OCI-M1 (cell line): ENCODE data around the gene CST1.
A peak's percentile ranks its signal among the peaks of the same experiment; 100 is the strongest.
"Not testable (repeated sequence)": the region's sequence is repeated elsewhere in the genome, so short reads cannot be mapped to it uniquely, and the experiment has no call there.

Source experiments
- DNase-seq: peaks from one replicate; lab custom pipeline; 2025; lab: John Stamatoyannopoulos, UW

Gene CST1

GRCh38 chr20:23754731-23755130 lies 4.0 kb upstream of the CST1 start:
- DNase-seq, result no peak

- no peak for DNase-seq
Measured at GRCh38 chr20:23753589-23753988, 2.9 kb upstream of the CST1 start.

- no peak for DNase-seq
Measured at GRCh38 chr20:23753194-23753548, 2.4 kb upstream of the CST1 start.

- DNase-seq, result no peak
Measured at GRCh38 chr20:23752481-23753193, 1.9 kb upstream of the CST1 start.

GRCh38 chr20:23752019-23752418 lies 1.3 kb upstream of the CST1 start:
- no peak for DNase-seq

- no peak for DNase-seq
Measured at GRCh38 chr20:23749746-23750145, 989 bp downstream of the CST1 start.

GRCh38 chr20:23748975-23749374 lies 1.8 kb downstream of the CST1 start:
- DNase-seq, result not testable (repeated sequence)

GRCh38 chr20:23747551-23747950 lies 3.2 kb downstream of the CST1 start:
- not testable (repeated sequence) for DNase-seq

GRCh38 chr20:23747092-23747491 lies 3.6 kb downstream of the CST1 start:
- DNase-seq, result not testable (repeated sequence)

GRCh38 chr20:23746321-23746720 lies 4.4 kb downstream of the CST1 start:
- no peak for DNase-seq

GRCh38 chr20:23745247-23745646 lies 5.5 kb downstream of the CST1 start:
- no peak for DNase-seq

- DNase-seq, result no peak
Measured at GRCh38 chr20:23744817-23745216, 5.9 kb downstream of the CST1 start.

- DNase-seq, result not testable (repeated sequence)
Measured at GRCh38 chr20:23735391-23735790, 15.3 kb downstream of the CST1 start.

GRCh38 chr20:23734949-23735348 lies 15.8 kb downstream of the CST1 start:
- DNase-seq, result not testable (repeated sequence)

GRCh38 chr20:23734440-23734839 lies 16.3 kb downstream of the CST1 start:
- DNase-seq, result peak; percentile 5

GRCh38 chr20:23727016-23727415 lies 23.7 kb downstream of the CST1 start:
- DNase-seq, result no peak

- DNase-seq, result no peak
Measured at GRCh38 chr20:23725102-23725501, 25.6 kb downstream of the CST1 start.

- peak; percentile 46 for DNase-seq
Measured at GRCh38 chr20:23723659-23724307, 27.0 kb downstream of the CST1 start.

GRCh38 chr20:23722851-23723250 lies 27.9 kb downstream of the CST1 start:
- not testable (repeated sequence) for DNase-seq

- no peak for DNase-seq
Measured at GRCh38 chr20:23721962-23722361, 28.8 kb downstream of the CST1 start.

GRCh38 chr20:23719351-23719750 lies 31.4 kb downstream of the CST1 start:
- DNase-seq, result not testable (repeated sequence)

- not testable (repeated sequence) for DNase-seq
Measured at GRCh38 chr20:23711778-23712177, 39.0 kb downstream of the CST1 start.

GRCh38 chr20:23710771-23711170 lies 40.0 kb downstream of the CST1 start:
- no peak for DNase-seq

- DNase-seq, result no peak
Measured at GRCh38 chr20:23705895-23706294, 44.8 kb downstream of the CST1 start.
